Measurements from ENCODE around the gene CFAP298.

DNA sequence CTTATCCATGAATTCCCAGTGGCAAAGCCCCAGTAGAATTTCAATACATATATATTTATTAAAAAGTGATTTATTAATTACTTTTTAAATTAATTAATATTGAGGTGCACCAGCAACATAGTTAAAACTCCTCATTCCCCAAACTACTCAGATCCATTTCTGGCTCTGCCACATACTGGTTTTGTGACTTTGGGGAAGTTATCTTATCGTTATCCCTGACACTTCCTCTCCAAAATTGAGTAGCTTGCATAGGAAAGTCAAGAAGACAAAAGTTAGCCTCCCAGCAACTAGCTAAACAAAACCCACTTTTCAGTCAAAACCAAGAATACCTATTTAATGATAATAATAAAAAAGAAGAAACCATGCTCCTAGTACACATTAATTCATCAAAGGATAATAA lies 62.7 kb downstream of the CFAP298 start:
- TF ChIP-seq, protein P1, sequence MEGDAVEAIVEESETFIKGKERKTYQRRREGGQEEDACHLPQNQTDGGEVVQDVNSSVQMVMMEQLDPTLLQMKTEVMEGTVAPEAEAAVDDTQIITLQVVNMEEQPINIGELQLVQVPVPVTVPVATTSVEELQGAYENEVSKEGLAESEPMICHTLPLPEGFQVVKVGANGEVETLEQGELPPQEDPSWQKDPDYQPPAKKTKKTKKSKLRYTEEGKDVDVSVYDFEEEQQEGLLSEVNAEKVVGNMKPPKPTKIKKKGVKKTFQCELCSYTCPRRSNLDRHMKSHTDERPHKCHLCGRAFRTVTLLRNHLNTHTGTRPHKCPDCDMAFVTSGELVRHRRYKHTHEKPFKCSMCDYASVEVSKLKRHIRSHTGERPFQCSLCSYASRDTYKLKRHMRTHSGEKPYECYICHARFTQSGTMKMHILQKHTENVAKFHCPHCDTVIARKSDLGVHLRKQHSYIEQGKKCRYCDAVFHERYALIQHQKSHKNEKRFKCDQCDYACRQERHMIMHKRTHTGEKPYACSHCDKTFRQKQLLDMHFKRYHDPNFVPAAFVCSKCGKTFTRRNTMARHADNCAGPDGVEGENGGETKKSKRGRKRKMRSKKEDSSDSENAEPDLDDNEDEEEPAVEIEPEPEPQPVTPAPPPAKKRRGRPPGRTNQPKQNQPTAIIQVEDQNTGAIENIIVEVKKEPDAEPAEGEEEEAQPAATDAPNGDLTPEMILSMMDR (IDR thresholded peaks at IDR 0.05; ENCODE audit: insufficient read depth, low read length), result no peak
- TF ChIP-seq POLR2AphosphoS5 (IDR thresholded peaks at IDR 0.05; ENCODE audit: low read depth) (no peak), SPI1 (IDR thresholded peaks at IDR 0.05; ENCODE audit: borderline replicate concordance, low read depth) (peak; percentile 19; the same call in 1 of the 2 replicates), GABPA (IDR thresholded peaks at IDR 0.05; ENCODE audit: low read depth) (no peak)
- TF ChIP-seq, protein P2, sequence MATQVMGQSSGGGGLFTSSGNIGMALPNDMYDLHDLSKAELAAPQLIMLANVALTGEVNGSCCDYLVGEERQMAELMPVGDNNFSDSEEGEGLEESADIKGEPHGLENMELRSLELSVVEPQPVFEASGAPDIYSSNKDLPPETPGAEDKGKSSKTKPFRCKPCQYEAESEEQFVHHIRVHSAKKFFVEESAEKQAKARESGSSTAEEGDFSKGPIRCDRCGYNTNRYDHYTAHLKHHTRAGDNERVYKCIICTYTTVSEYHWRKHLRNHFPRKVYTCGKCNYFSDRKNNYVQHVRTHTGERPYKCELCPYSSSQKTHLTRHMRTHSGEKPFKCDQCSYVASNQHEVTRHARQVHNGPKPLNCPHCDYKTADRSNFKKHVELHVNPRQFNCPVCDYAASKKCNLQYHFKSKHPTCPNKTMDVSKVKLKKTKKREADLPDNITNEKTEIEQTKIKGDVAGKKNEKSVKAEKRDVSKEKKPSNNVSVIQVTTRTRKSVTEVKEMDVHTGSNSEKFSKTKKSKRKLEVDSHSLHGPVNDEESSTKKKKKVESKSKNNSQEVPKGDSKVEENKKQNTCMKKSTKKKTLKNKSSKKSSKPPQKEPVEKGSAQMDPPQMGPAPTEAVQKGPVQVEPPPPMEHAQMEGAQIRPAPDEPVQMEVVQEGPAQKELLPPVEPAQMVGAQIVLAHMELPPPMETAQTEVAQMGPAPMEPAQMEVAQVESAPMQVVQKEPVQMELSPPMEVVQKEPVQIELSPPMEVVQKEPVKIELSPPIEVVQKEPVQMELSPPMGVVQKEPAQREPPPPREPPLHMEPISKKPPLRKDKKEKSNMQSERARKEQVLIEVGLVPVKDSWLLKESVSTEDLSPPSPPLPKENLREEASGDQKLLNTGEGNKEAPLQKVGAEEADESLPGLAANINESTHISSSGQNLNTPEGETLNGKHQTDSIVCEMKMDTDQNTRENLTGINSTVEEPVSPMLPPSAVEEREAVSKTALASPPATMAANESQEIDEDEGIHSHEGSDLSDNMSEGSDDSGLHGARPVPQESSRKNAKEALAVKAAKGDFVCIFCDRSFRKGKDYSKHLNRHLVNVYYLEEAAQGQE (IDR thresholded peaks at IDR 0.05; ENCODE audit: insufficient replicate concordance, low read depth), result no peak

All from HL-60 (cell line).